ENCODE measurements around the gene OR7A5.

DNA sequence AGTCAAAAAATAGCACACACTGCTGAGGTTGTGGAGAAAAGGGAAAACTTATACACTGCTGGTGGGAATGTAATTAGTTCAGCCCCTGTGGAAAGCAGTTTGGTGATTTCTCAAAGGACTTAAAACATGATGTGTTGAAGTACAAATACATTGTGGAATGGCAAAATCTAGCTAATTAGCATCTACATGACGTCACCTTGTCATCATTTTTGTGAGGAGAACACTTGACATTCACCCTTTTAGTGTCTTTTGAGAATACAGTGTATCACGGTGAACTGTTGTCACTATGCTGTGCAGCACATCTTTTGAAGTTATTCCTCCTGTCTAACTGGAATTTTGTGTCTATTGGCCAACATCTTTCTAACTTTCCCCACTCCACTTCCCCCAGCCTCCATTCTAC is 8.2 kb upstream of the OR7A5 start:
- TF ChIP-seq CTCF (IDR thresholded peaks at IDR 0.05) (no peak), POLR2A (IDR thresholded peaks at IDR 0.05; ENCODE audit: low read length) (no peak), RAD21 (conservative IDR thresholded peaks at IDR 0.05 in 1 of 2, IDR thresholded peaks at IDR 0.05 in 1 of 2) (no peak), BHLHE40 (IDR thresholded peaks at IDR 0.05; ENCODE audit: low read depth, low read length) (no peak)

Data from A549 (cell line).